ENCODE results near the gene SETD3.

DNA sequence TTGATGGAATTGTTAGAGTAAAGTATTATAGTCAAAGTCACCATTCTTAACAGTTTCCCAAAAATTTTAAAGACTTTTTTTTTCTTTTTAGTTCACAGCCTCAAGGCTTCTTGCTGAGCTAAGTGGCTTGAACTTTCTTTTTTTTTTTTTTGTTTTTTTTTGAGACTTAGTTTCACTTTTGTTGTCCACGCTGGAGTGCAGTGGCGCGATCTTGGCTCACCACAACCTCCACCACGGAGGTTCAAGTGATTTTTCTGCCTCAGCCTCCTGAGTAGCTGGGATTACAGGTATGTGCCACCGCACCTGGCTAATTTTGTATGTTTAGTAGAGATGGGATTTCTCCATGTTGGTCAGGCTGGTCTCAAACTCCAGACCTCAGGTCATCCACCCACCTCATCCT is 92.8 kb downstream of the SETD3 start:
- TF ChIP-seq, protein P1, sequence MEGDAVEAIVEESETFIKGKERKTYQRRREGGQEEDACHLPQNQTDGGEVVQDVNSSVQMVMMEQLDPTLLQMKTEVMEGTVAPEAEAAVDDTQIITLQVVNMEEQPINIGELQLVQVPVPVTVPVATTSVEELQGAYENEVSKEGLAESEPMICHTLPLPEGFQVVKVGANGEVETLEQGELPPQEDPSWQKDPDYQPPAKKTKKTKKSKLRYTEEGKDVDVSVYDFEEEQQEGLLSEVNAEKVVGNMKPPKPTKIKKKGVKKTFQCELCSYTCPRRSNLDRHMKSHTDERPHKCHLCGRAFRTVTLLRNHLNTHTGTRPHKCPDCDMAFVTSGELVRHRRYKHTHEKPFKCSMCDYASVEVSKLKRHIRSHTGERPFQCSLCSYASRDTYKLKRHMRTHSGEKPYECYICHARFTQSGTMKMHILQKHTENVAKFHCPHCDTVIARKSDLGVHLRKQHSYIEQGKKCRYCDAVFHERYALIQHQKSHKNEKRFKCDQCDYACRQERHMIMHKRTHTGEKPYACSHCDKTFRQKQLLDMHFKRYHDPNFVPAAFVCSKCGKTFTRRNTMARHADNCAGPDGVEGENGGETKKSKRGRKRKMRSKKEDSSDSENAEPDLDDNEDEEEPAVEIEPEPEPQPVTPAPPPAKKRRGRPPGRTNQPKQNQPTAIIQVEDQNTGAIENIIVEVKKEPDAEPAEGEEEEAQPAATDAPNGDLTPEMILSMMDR (conservative IDR thresholded peaks at IDR 0.05; ENCODE audit: low read depth, low read length) = no peak
- no peak for TF ChIP-seq EZH2 (IDR thresholded peaks at IDR 0.05; ENCODE audit: low read length, unreplicated experiment)
- TF ChIP-seq EZH2phosphoT487 (IDR thresholded peaks at IDR 0.05; ENCODE audit: borderline replicate concordance, low read length) = no peak
